AG04449 (cell line): Measurements from ENCODE around the gene RPTN.

Source experiments
- CTCF ChIA-PET: fragments of 350-600 bp; formaldehyde crosslinking; extraction: SDS; loops from one replicate; lab custom pipeline; 2021; ENCODE audit warnings: antibody characterized with exemption; lab: Yijun Ruan, JAX
- POLR2A ChIA-PET: fragments of 400-600, 350-600 bp; formaldehyde crosslinking; extraction: SDS; loops from one replicate; lab custom pipeline; 2020; ENCODE audit warnings: antibody characterized with exemption, inconsistent platforms; lab: Yijun Ruan, JAX
- DNase-seq: peaks from one replicate; pipeline ENCODE4 v3.0.0-alpha.2; 2010; ENCODE audit warnings: low read depth, low spot score
- H3K4me3 ChIP-seq: 2 replicates; pipeline ENCODE4 v1.5.1; 2011; ENCODE audit warnings: low read depth, mild to moderate bottlenecking, control low read depth, low read length
- CTCF ChIP-seq: IDR thresholded peaks from one replicate; pipeline ENCODE4 v1.5.1; 2011; ENCODE audit warnings: mild to moderate bottlenecking, moderate library complexity, low read length, control low read depth, inconsistent platforms; ENCODE audit not compliant: insufficient read depth; ENCODE audit errors: missing control alignments

Gene RPTN

GRCh38 chr1:152159144-152159543, at the start of gene RPTN:
TSS of gene RPTN (minus strand) at chr1:152159228. CDS start at chr1:152157889, 1,339 bp downstream.
- TF ChIP-seq CTCF = no peak
- no peak within 1 kb of the TSS for H3K4me3 ChIP-seq
- no peak for DNase-seq
- CTCF ChIA-PET = interaction anchor here (0.9 to 4.8 kb wide), 8 partner anchors 9 to 106 kb away, joined by 3 to 32 read pairs (median 4); no protein-coding TSS in a partner anchor
- POLR2A ChIA-PET = no interaction called here

- CTCF ChIA-PET = interaction anchor here (1.1 to 2.2 kb wide), 3 partner anchors 10 to 261 kb away, joined by 4 to 6 read pairs (median 4); no protein-coding TSS in a partner anchor
- POLR2A ChIA-PET = no interaction called here
- H3K4me3 ChIP-seq = no peak overlapping the region
- no peak for DNase-seq
- no peak for TF ChIP-seq CTCF
Measured at GRCh38 chr1:152198982-152199381, 40.0 kb upstream of the RPTN start.

GRCh38 chr1:152197361-152197941, 38.4 kb upstream of the RPTN start:
- CTCF ChIA-PET = interaction anchor here (1.3 to 2.2 kb wide), 2 partner anchors 10 to 12 kb away, joined by 3 to 6 read pairs; no protein-coding TSS in a partner anchor
- no peak overlapping the region for H3K4me3 ChIP-seq
- TF ChIP-seq CTCF = no peak
- DNase-seq = no peak
- POLR2A ChIA-PET = no interaction called here

GRCh38 chr1:152191711-152192110, 32.7 kb upstream of the RPTN start:
- DNase-seq = no peak
- POLR2A ChIA-PET = no interaction called here

GRCh38 chr1:152191260-152191659, 32.2 kb upstream of the RPTN start:
- TF ChIP-seq CTCF = no peak
- CTCF ChIA-PET = interaction anchor here (0.6 to 4.1 kb wide), 8 partner anchors 9 to 268 kb away, joined by 3 to 34 read pairs (median 3); no protein-coding TSS in a partner anchor
- DNase-seq = no peak
- H3K4me3 ChIP-seq = no peak overlapping the region
- POLR2A ChIA-PET = no interaction called here

More at GRCh38 chr1:152191711-152192110, 32.7 kb upstream of the RPTN start:
- no peak overlapping the region for H3K4me3 ChIP-seq
- CTCF ChIA-PET = interaction anchor here (0.9 to 4.1 kb wide), 4 partner anchors 140 to 267 kb away, joined by 3 to 34 read pairs (median 5); no protein-coding TSS in a partner anchor
- no peak for TF ChIP-seq CTCF

- no peak for DNase-seq
- no peak for TF ChIP-seq CTCF
- no peak overlapping the region for H3K4me3 ChIP-seq
Measured at GRCh38 chr1:152190589-152190988, 31.6 kb upstream of the RPTN start.

More at GRCh38 chr1:152190589-152190988, 31.6 kb upstream of the RPTN start:
- CTCF ChIA-PET = interaction anchor here (0.6 to 4.1 kb wide), 6 partner anchors 9 to 268 kb away, joined by 3 to 34 read pairs (median 3); no protein-coding TSS in a partner anchor
- POLR2A ChIA-PET = no interaction called here
